Thyroid gland (tissue), 4 donors: ENCODE results near the gene DPF3. TPM values are rescaled to one million over a fixed set of nuclear protein-coding genes. Genes with fewer than 3 reads are reported as not detected.

Experiments
- DNase-seq, 2 donors: peaks; one replicate each; pipeline ENCODE4 v3.0.0-alpha.2; 2019
- H3K27ac ChIP-seq, 3 donors: fragments of 200-600 bp; sonication (generic); 1 replicate in 2 of 3; 2 replicates in 1 of 3; pipeline ENCODE4 v1.5.1; 2016 to 2019; ENCODE audit warnings: mild to moderate bottlenecking in 1 of 3, moderate library complexity in 1 of 3
- H3K27me3 ChIP-seq: fragments of 200-600 bp; sonication (generic); one replicate; pipeline ENCODE4 v1.5.1; 2019
- H3K36me3 ChIP-seq, 2 donors: fragments of 200-600 bp; sonication (generic); one replicate each; pipeline ENCODE4 v1.5.1; 2016 to 2019
- H3K4me1 ChIP-seq, 2 donors: fragments of 200-600 bp; sonication (generic); one replicate each; pipeline ENCODE4 v1.5.1; 2017 to 2019
- H3K4me3 ChIP-seq, 3 donors: fragments of 200-600 bp; sonication (generic); replicated peaks in 1 of 3; 1 replicate in 2 of 3; 2 replicates in 1 of 3; pipeline ENCODE4 v1.5.1; 2016; ENCODE audit warnings: mild to moderate bottlenecking in 1 of 3
- H3K9me3 ChIP-seq: fragments of 200-600 bp; sonication (generic); one replicate; pipeline ENCODE4 v1.5.1; 2017
- POLR2A ChIP-seq, 2 donors: fragments of 450-650 bp; IDR thresholded peaks; one replicate each; pipeline ENCODE4 v1.6.1; 2017; ENCODE audit warnings: antibody characterized with exemption in 2 of 2, mild to moderate bottlenecking in 2 of 2, moderate library complexity in 1 of 2
- WGBS, 2 donors: methylation state at CpG; one replicate each; pipeline ENCODE4 v1.1.5; 2017; 5-methylcytosine and 5-hydroxymethylcytosine counted together
- intact Hi-C: fragments of 100-400 bp; cut with DNase I; formaldehyde crosslinking; loops from one replicate; pipeline ENCODE4 v1.15.1; 2023
- total RNA-seq, 4 donors: library from RNA; depleted of rRNA; stranded (reverse); fragments of >200 nt; gene quantifications; one replicate each; pipeline ENCODE4 v1.2.3, GENCODE V29; 2016
- TF ChIP-seq, protein P1 (sequence below), 6 experiments: fragments of 200-600 bp in 3 of 6; fragments of 450-650 bp in 3 of 6; sonication (generic) in 3 of 6; IDR thresholded peaks; one replicate each; pipeline ENCODE4 v1.5.1; 2016 to 2019; ENCODE audit warnings: antibody characterized with exemption in 6 of 6, mild to moderate bottlenecking in 2 of 6, inconsistent platforms in 1 of 6, moderate library complexity in 1 of 6

DPF3 gene
- total RNA-seq, 4 donors from 2014 or later = 0.27 to 3.3 (median 1.3) TPM

GRCh38 chr14:72888636-72889201 is 5.2 kb downstream of the DPF3 start:
- Histone ChIP-seq H3K4me3 (no peak overlapping the region), H3K27me3 (no peaks in the 10 kb centered on the region), H3K36me3 (no peaks in the 10 kb centered on the region), H3K4me1 (peaks cover 3 to 12% of the 10 kb centered on the region in 2 donors), H3K27ac (no peak overlapping the region), H3K9me3 (no peaks in the 10 kb centered on the region)
- TF ChIP-seq, protein P1, sequence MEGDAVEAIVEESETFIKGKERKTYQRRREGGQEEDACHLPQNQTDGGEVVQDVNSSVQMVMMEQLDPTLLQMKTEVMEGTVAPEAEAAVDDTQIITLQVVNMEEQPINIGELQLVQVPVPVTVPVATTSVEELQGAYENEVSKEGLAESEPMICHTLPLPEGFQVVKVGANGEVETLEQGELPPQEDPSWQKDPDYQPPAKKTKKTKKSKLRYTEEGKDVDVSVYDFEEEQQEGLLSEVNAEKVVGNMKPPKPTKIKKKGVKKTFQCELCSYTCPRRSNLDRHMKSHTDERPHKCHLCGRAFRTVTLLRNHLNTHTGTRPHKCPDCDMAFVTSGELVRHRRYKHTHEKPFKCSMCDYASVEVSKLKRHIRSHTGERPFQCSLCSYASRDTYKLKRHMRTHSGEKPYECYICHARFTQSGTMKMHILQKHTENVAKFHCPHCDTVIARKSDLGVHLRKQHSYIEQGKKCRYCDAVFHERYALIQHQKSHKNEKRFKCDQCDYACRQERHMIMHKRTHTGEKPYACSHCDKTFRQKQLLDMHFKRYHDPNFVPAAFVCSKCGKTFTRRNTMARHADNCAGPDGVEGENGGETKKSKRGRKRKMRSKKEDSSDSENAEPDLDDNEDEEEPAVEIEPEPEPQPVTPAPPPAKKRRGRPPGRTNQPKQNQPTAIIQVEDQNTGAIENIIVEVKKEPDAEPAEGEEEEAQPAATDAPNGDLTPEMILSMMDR (IDR thresholded peaks at IDR 0.05) = no peak
- no peak for TF ChIP-seq POLR2A (IDR thresholded peaks at IDR 0.05)
- WGBS, 2 donors = 83 to 87% methylated on average over 2 of the region's 2 CpGs
- intact Hi-C loops = no loop called here
- DNase-seq = no peak

- intact Hi-C loops = no loop called here
- no peak overlapping the region for H3K4me3 ChIP-seq
- H3K36me3 ChIP-seq = no peaks in the 10 kb centered on the region
- no peak for DNase-seq
- no peaks in the 10 kb centered on the region for H3K9me3 ChIP-seq
- peaks cover 3 to 12% of the 10 kb centered on the region in 2 donors for H3K4me1 ChIP-seq
- 70 to 85% methylated on average over 2 of the region's 2 CpGs for WGBS, 2 donors
- no peaks in the 10 kb centered on the region for H3K27me3 ChIP-seq
- H3K27ac ChIP-seq = no peak overlapping the region
- TF ChIP-seq, protein P1 (IDR thresholded peaks at IDR 0.05) = no peak
- no peak for TF ChIP-seq POLR2A (IDR thresholded peaks at IDR 0.05)
These were observed 5.7 kb downstream of the DPF3 start for GRCh38 chr14:72888192-72888591.

- Histone ChIP-seq H3K27ac (no peak overlapping the region), H3K27me3 (no peaks in the 10 kb centered on the region), H3K4me1 (peaks cover under 1 to 10% of the 10 kb centered on the region in 2 donors), H3K36me3 (no peaks in the 10 kb centered on the region), H3K4me3 (no peak overlapping the region), H3K9me3 (no peaks in the 10 kb centered on the region)
- no peak for DNase-seq
- WGBS, 2 donors = 93 to 99% methylated on average over 3 of the region's 3 CpGs
- intact Hi-C loops = no loop called here
- TF ChIP-seq POLR2A (IDR thresholded peaks at IDR 0.05) = no peak
- TF ChIP-seq, protein P1 (IDR thresholded peaks at IDR 0.05) = no peak
These were observed 6.4 kb downstream of the DPF3 start for GRCh38 chr14:72887514-72887913.

GRCh38 chr14:72884386-72884785 is 9.5 kb downstream of the DPF3 start:
- Histone ChIP-seq H3K4me3 (no peak overlapping the region), H3K27ac (no peak overlapping the region), H3K4me1 (no peaks in the 10 kb centered on the region), H3K27me3 (no peaks in the 10 kb centered on the region), H3K36me3 (no peaks in the 10 kb centered on the region), H3K9me3 (no peaks in the 10 kb centered on the region)
- no peak for DNase-seq
- TF ChIP-seq, protein P1 (IDR thresholded peaks at IDR 0.05) = no peak
- TF ChIP-seq POLR2A (IDR thresholded peaks at IDR 0.05) = no peak
- intact Hi-C loops = no loop called here
- WGBS, 2 donors = 70 to 75% methylated on average over 4 of the region's 4 CpGs

GRCh38 chr14:72883961-72884360 is 9.9 kb downstream of the DPF3 start:
- intact Hi-C loops = no loop called here
- H3K4me1 ChIP-seq = no peaks in the 10 kb centered on the region
- no peak overlapping the region for H3K27ac ChIP-seq
- no peaks in the 10 kb centered on the region for H3K27me3 ChIP-seq
- H3K9me3 ChIP-seq = no peaks in the 10 kb centered on the region
- H3K4me3 ChIP-seq = no peak overlapping the region
- H3K36me3 ChIP-seq = no peaks in the 10 kb centered on the region
- DNase-seq = peak; percentile 18 to 46
- 65 to 67% methylated on average over 4 of the region's 4 CpGs for WGBS, 2 donors
- TF ChIP-seq, protein P1 (IDR thresholded peaks at IDR 0.05) = no peak
- no peak for TF ChIP-seq POLR2A (IDR thresholded peaks at IDR 0.05)
